Measurements from ENCODE around the gene TRABD2B.

Gene TRABD2B

GRCh38 chr1:47992720-47993415 lies 4.3 kb downstream of the TRABD2B start:
- no peak for DNase-seq (ENCODE audit: low read depth)

- no peak for DNase-seq (ENCODE audit: low read depth)
These were observed 5.5 kb downstream of the TRABD2B start for GRCh38 chr1:47991673-47992072.

- DNase-seq (ENCODE audit: low read depth): peak; percentile 78
These were observed 6.0 kb downstream of the TRABD2B start for GRCh38 chr1:47991187-47991586.

- no peak for DNase-seq (ENCODE audit: low read depth)
These were observed 6.9 kb downstream of the TRABD2B start for GRCh38 chr1:47990286-47990685.

GRCh38 chr1:47987601-47988000 lies 9.6 kb downstream of the TRABD2B start:
- DNase-seq (ENCODE audit: low read depth): no peak

- no peak for DNase-seq (ENCODE audit: low read depth)
These were observed 10.4 kb downstream of the TRABD2B start for GRCh38 chr1:47986761-47987200.

GRCh38 chr1:47985018-47985417 lies 12.2 kb downstream of the TRABD2B start:
- DNase-seq (ENCODE audit: low read depth): no peak

GRCh38 chr1:47984175-47984789 lies 12.9 kb downstream of the TRABD2B start:
- no peak for DNase-seq (ENCODE audit: low read depth)

- no peak for DNase-seq (ENCODE audit: low read depth)
These were observed 13.5 kb downstream of the TRABD2B start for GRCh38 chr1:47983691-47984090.

GRCh38 chr1:47981667-47982350 lies 15.4 kb downstream of the TRABD2B start:
- DNase-seq (ENCODE audit: low read depth): no peak

GRCh38 chr1:47980501-47980900 lies 16.7 kb downstream of the TRABD2B start:
- no peak for DNase-seq (ENCODE audit: low read depth)

GRCh38 chr1:47979724-47980123 lies 17.5 kb downstream of the TRABD2B start:
- DNase-seq (ENCODE audit: low read depth): no peak

- peak; percentile 19 for DNase-seq (ENCODE audit: low read depth)
These were observed 18.7 kb downstream of the TRABD2B start for GRCh38 chr1:47978486-47978885.

- DNase-seq (ENCODE audit: low read depth): no peak
These were observed 20.5 kb downstream of the TRABD2B start for GRCh38 chr1:47976728-47977127.

GRCh38 chr1:47976267-47976666 lies 20.9 kb downstream of the TRABD2B start:
- no peak for DNase-seq (ENCODE audit: low read depth)

- DNase-seq (ENCODE audit: low read depth): no peak
These were observed 21.8 kb downstream of the TRABD2B start for GRCh38 chr1:47975302-47975921.

- no peak for DNase-seq (ENCODE audit: low read depth)
These were observed 24.2 kb downstream of the TRABD2B start for GRCh38 chr1:47972864-47973432.

GRCh38 chr1:47971385-47972160 lies 25.6 kb downstream of the TRABD2B start:
- DNase-seq (ENCODE audit: low read depth): no peak

GRCh38 chr1:47970882-47971281 lies 26.3 kb downstream of the TRABD2B start:
- no peak for DNase-seq (ENCODE audit: low read depth)

GRCh38 chr1:47969478-47969877 lies 27.7 kb downstream of the TRABD2B start:
- no peak for DNase-seq (ENCODE audit: low read depth)

- no peak for DNase-seq (ENCODE audit: low read depth)
These were observed 28.7 kb downstream of the TRABD2B start for GRCh38 chr1:47968556-47968888.
